ENCODE results near the gene SCARB2. TPM values are rescaled to one million over a fixed set of nuclear protein-coding genes. Genes with fewer than 3 reads are reported as not detected.

Gene SCARB2
- total RNA-seq, 6 experiments from 2014 or later: 102 to 133 (median 125) TPM

DNA sequence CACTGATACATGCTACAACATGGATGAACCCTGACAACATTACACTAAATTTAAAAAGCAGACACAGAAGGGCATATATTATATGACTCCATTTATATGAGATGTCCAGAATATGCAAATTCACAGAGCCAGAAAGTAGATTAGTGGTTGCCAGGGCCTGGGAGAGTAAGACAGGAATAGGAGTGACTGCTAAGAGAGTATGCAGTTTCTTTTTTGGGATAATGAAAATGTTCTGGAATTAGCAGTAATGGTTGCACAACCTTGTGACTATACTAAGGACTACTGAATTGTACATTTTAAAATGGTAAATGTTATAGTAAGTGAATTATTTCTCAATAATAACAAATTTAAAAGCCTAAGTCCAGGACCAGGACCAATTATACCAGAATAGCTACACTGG, 35.9 kb downstream of the SCARB2 start:
- Histone ChIP-seq H3K4me3 (no peak overlapping the region), H3K36me3 (peaks cover 0 to 82% (median 25%) of the 10 kb centered on the region in 4 donors), H3K27ac (no peak overlapping the region), H3K9me3 (no peaks in the 10 kb centered on the region), H3K4me1 (no peaks in the 10 kb centered on the region), H3K27me3 (no peaks in the 10 kb centered on the region)
- no peak for DNase-seq
- no peak for TF ChIP-seq POLR2A (IDR thresholded peaks at IDR 0.05)
- TF ChIP-seq, protein P1, sequence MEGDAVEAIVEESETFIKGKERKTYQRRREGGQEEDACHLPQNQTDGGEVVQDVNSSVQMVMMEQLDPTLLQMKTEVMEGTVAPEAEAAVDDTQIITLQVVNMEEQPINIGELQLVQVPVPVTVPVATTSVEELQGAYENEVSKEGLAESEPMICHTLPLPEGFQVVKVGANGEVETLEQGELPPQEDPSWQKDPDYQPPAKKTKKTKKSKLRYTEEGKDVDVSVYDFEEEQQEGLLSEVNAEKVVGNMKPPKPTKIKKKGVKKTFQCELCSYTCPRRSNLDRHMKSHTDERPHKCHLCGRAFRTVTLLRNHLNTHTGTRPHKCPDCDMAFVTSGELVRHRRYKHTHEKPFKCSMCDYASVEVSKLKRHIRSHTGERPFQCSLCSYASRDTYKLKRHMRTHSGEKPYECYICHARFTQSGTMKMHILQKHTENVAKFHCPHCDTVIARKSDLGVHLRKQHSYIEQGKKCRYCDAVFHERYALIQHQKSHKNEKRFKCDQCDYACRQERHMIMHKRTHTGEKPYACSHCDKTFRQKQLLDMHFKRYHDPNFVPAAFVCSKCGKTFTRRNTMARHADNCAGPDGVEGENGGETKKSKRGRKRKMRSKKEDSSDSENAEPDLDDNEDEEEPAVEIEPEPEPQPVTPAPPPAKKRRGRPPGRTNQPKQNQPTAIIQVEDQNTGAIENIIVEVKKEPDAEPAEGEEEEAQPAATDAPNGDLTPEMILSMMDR (IDR thresholded peaks at IDR 0.05): no peak
- ATAC-seq: no peak
- intact Hi-C loops (cut with DNase I): no loop called here

DNA sequence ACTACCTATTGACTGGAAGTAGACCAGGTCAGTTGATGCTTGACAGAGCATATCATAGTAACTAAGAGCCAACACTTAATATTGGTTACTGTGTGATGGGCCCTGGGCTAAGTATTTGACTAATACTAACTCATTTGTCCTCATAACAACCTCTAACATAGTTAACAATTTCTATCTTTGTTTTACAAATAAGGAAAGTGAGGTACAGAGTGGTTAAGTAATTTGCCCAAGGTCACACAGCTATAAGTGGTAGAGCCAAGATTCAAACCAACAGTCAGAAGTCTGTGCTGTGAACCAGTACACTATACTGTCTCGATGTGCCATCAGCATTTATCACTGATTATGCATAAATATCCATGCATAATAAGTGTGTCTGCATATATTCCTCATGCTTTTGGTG, 38.3 kb downstream of the SCARB2 start:
- Histone ChIP-seq H3K4me3 (no peak overlapping the region), H3K27ac (no peak overlapping the region), H3K27me3 (no peaks in the 10 kb centered on the region), H3K36me3 (peaks cover 0 to 88% (median 33%) of the 10 kb centered on the region in 4 donors), H3K9me3 (no peaks in the 10 kb centered on the region), H3K4me1 (no peaks in the 10 kb centered on the region)
- intact Hi-C loops (cut with DNase I): no loop called here
- ATAC-seq (no peak), DNase-seq (no peak)
- TF ChIP-seq, protein P1 (IDR thresholded peaks at IDR 0.05): no peak
- no peak for TF ChIP-seq POLR2A (IDR thresholded peaks at IDR 0.05)
- WGBS (ENCODE audit: insufficient coverage, low coverage, low lambda C conversion rate, missing lambda C conversion rate): 86% methylated on average over 1 of the region's 1 CpG

DNA sequence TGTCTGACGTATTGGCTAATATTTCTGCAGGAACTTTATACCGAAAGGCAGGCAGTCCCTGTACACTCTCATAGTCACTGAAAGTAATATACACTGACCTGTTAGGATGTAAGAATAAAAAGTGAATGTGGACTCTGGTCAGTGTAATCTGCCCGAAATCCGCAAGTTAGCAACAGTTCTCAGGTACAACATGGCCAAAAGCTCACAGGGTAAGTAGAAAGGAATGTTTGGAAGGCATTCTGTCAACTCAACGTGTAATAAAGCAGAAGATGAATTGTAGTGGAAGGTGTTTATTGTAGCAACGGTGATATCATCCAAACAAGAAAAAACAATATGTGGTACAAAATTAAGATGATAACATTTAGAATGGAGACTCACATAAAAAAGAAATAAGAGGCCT, 39.4 kb downstream of the SCARB2 start:
- Histone ChIP-seq H3K9me3 (no peaks in the 10 kb centered on the region), H3K36me3 (peaks cover 0 to 90% (median 40%) of the 10 kb centered on the region in 4 donors), H3K27me3 (no peaks in the 10 kb centered on the region), H3K4me3 (no peak overlapping the region), H3K27ac (no peak overlapping the region), H3K4me1 (no peaks in the 10 kb centered on the region)
- DNase-seq: no peak
- TF ChIP-seq POLR2A (IDR thresholded peaks at IDR 0.05): no peak
- TF ChIP-seq, protein P1 (IDR thresholded peaks at IDR 0.05): no peak
- no peak for ATAC-seq
- intact Hi-C loops (cut with DNase I): no loop called here
- 71% methylated on average over 5 of the region's 6 CpGs for WGBS (ENCODE audit: insufficient coverage, low coverage, low lambda C conversion rate, missing lambda C conversion rate)

DNA sequence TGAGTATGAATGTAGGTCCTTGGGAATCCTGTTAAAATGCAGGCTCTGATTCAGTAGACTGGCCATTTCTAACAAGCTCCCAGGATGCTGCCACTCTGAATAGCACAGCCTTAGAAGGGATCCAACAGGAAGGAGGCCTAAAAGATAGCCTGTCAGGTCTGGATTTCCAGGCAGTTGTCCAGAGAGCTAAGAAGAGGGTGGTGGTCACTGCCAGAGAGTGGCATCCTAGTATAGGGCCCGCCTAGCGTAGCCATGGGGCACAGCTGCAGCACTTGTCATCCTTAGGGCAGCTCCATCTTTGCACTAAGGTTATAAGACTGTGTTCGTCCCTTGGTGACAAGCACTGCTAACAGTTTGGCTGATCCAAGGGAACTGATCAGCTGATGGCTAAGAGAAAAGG, 44.9 kb downstream of the SCARB2 start:
- Histone ChIP-seq H3K4me3 (no peak overlapping the region), H3K36me3 (peaks cover 3 to 82% (median 41%) of the 10 kb centered on the region in 4 donors), H3K9me3 (no peaks in the 10 kb centered on the region), H3K27me3 (no peaks in the 10 kb centered on the region), H3K4me1 (no peaks in the 10 kb centered on the region), H3K27ac (no peak overlapping the region)
- DNase-seq: no peak
- TF ChIP-seq, protein P1 (IDR thresholded peaks at IDR 0.05): no peak
- TF ChIP-seq POLR2A (IDR thresholded peaks at IDR 0.05): no peak
- no peak for ATAC-seq
- intact Hi-C loops (cut with DNase I): no loop called here
- WGBS (ENCODE audit: insufficient coverage, low coverage, low lambda C conversion rate, missing lambda C conversion rate): 86% methylated on average over 1 of the region's 3 CpGs

DNA sequence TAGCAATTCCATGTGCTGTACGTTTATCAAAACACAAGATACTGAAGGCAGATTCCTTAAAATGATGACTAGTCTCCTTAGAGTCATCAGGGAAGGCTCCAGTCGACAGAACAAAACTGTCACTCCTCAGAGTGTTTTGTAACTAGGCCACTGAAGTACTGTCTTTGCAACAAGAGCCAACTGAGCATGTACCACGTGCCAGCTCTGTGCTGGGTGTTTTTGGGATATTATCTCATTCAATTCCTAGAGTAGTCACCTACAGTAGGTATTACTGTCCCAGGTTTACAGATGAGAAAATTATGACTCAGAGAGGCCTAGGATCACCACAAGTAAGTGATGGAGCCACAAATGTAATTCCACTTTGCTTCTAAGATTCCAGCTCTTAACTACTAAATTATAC, 47.1 kb downstream of the SCARB2 start:
- no peak overlapping the region for H3K27ac ChIP-seq
- DNase-seq (no peak), ATAC-seq (no peak)
- intact Hi-C loops (cut with DNase I): no loop called here
- no peaks in the 10 kb centered on the region for H3K9me3 ChIP-seq
- no peaks in the 10 kb centered on the region for H3K4me1 ChIP-seq
- no peak overlapping the region for H3K4me3 ChIP-seq
- H3K36me3 ChIP-seq: peaks cover 3 to 82% (median 47%) of the 10 kb centered on the region in 4 donors
- H3K27me3 ChIP-seq: no peaks in the 10 kb centered on the region
- no peak for TF ChIP-seq POLR2A (IDR thresholded peaks at IDR 0.05)
- TF ChIP-seq, protein P1 (IDR thresholded peaks at IDR 0.05): no peak
- 68% methylated on average over 3 of the region's 3 CpGs for WGBS (ENCODE audit: insufficient coverage, low coverage, low lambda C conversion rate, missing lambda C conversion rate)

All from right lobe of liver (tissue), 6 donors.